T-cell (primary cell): ENCODE results near the gene CD300LG. TPM values are rescaled to one million over a fixed set of nuclear protein-coding genes. Genes with fewer than 3 reads are reported as not detected.

ENCODE experiments used
- ATAC-seq, 4 experiments: fragments of 200-7000 bp in 3 of 4; fragments of 150-1000 bp in 1 of 4; cut with Tn5 transposase; replicated peaks in 1 of 4; 1 replicate in 3 of 4; 2 replicates in 1 of 4; pipeline ENCODE4 v1.10.0; 2021; ENCODE audit warnings: moderate library complexity in 3 of 4, mild to moderate bottlenecking in 2 of 4, moderate number of reproducible peaks in 1 of 4
- CTCF ChIA-PET, 2 donors: fragments of 300-600 bp; sonication (Branson Sonifier 250); formaldehyde crosslinking; loops; one replicate each; lab custom pipeline; 2022; ENCODE audit warnings: antibody characterized with exemption in 2 of 2; lab: Charles Lee
- POLR2A ChIA-PET, 2 donors: fragments of 300-600 bp; sonication (Branson Sonifier 250); formaldehyde crosslinking; loops; one replicate each; lab custom pipeline; 2022; ENCODE audit warnings: antibody characterized with exemption in 2 of 2; lab: Charles Lee
- DNase-seq, 35 experiments: peaks; one replicate each; pipeline versions ENCODE4 v3.0.0 to v3.0.0-alpha.2; 2013 to 2023
- H3K27ac ChIP-seq: one replicate; pipeline ENCODE4 v1.5.1; 2013; ENCODE audit warnings: low read length
- H3K27me3 ChIP-seq, 2 experiments: replicated peaks in 1 of 2; 1 replicate in 1 of 2; 2 replicates in 1 of 2; pipeline versions ENCODE4 v1.6.1 to v1.7.0; 2013; ENCODE audit warnings: low read length in 1 of 2, mixed read lengths in 1 of 2; ENCODE audit not compliant: control insufficient read depth in 2 of 2, insufficient read depth in 2 of 2; ENCODE audit errors: extremely low read depth in 1 of 2
- H3K36me3 ChIP-seq, 2 donors: 1 replicate in 1 of 2; 2 replicates in 1 of 2; pipeline versions ENCODE4 v1.6.1 to v1.7.0; 2013; ENCODE audit warnings: low read length in 1 of 2; ENCODE audit not compliant: control insufficient read depth in 2 of 2, insufficient read depth in 1 of 2; ENCODE audit errors: extremely low read depth in 1 of 2
- H3K4me1 ChIP-seq, 2 experiments: 1 replicate in 1 of 2; 2 replicates in 1 of 2; pipeline versions ENCODE4 v1.6.1 to v1.7.0; 2013; ENCODE audit warnings: low read length in 2 of 2, mixed read lengths in 1 of 2; ENCODE audit not compliant: insufficient read depth in 2 of 2, control insufficient read depth in 1 of 2; ENCODE audit errors: extremely low read depth in 1 of 2
- H3K4me3 ChIP-seq, 2 donors: 1 replicate in 1 of 2; 2 replicates in 1 of 2; pipeline versions ENCODE4 v1.5.1 to v1.7.0; 2013; ENCODE audit warnings: mild to moderate bottlenecking in 2 of 2, low read length in 1 of 2, moderate library complexity in 1 of 2; ENCODE audit not compliant: control insufficient read depth in 1 of 2; ENCODE audit errors: extremely low read depth in 1 of 2
- H3K9me3 ChIP-seq: 2 replicates; pipeline ENCODE4 v1.7.0; 2013
- H3K27ac Mint-ChIP-seq, 2 donors: one replicate each; pipeline ENCODE4 v1.8.0; 2020 to 2021; ENCODE audit warnings: mild to moderate bottlenecking in 2 of 2, mixed read lengths in 2 of 2
- H3K27me3 Mint-ChIP-seq, 2 donors: one replicate each; pipeline ENCODE4 v1.8.0; 2021 to 2022; ENCODE audit warnings: mixed read lengths in 2 of 2
- H3K36me3 Mint-ChIP-seq: one replicate; pipeline ENCODE4 v1.8.0; 2021; ENCODE audit warnings: mixed read lengths
- H3K4me1 Mint-ChIP-seq, 3 donors: one replicate each; pipeline ENCODE4 v1.8.0; 2020 to 2022; ENCODE audit warnings: mixed read lengths in 3 of 3, mild to moderate bottlenecking in 1 of 3
- H3K4me3 Mint-ChIP-seq, 3 donors: one replicate each; pipeline ENCODE4 v1.8.0; 2020 to 2022; ENCODE audit warnings: mild to moderate bottlenecking in 3 of 3, mixed read lengths in 3 of 3, moderate library complexity in 3 of 3
- H3K9me3 Mint-ChIP-seq, 3 donors: one replicate each; pipeline ENCODE4 v1.8.0; 2020 to 2022; ENCODE audit warnings: mixed read lengths in 3 of 3
- WGBS: methylation state at CpG from one replicate; pipeline ENCODE4 v1.1.5; 2013; ENCODE audit warnings: missing lambda C conversion rate; ENCODE audit not compliant: insufficient coverage; 5-methylcytosine and 5-hydroxymethylcytosine counted together
- total RNA-seq, 35 experiments: library from RNA in 6 of 35; stranded (reverse) in 6 of 35; fragments of 120-200 nt in 1 of 35; gene quantifications; one replicate each; pipeline versions ENCODE4 v1.2.1 to v1.2.4 and lab custom pipeline; 2013 to 2026

The CD300LG gene
- total RNA-seq, 5 donors from 2014 or later (not counting 1 experiment from before 2014, with no cell fraction given): not detected

GRCh38 chr17:43860077-43860725 is 13.2 kb downstream of the CD300LG start:
- Histone ChIP-seq H3K27ac (no peak overlapping the region), H3K4me3 (no peak overlapping the region), H3K9me3 (no peaks in the 10 kb centered on the region), H3K4me1 (no peaks in the 10 kb centered on the region), H3K27me3 (peaks cover 0 to 50% of the 10 kb centered on the region in 2 experiments), H3K36me3 (no peaks in the 10 kb centered on the region)
- ATAC-seq (no peak), DNase-seq (no peak)
- H3K4me1 Mint-ChIP-seq: no peaks in the 10 kb centered on the region
- ChIA-PET CTCF (no interaction called here), POLR2A (no interaction called here)
- H3K9me3 Mint-ChIP-seq: no peaks in the 10 kb centered on the region
- H3K27me3 Mint-ChIP-seq: peaks cover 9 to 18% of the 10 kb centered on the region in 2 donors
- no peak overlapping the region for H3K4me3 Mint-ChIP-seq
- H3K36me3 Mint-ChIP-seq: no peaks in the 10 kb centered on the region
- WGBS: 81% methylated on average over 10 of the region's 12 CpGs
- H3K27ac Mint-ChIP-seq: no peak overlapping the region

DNA sequence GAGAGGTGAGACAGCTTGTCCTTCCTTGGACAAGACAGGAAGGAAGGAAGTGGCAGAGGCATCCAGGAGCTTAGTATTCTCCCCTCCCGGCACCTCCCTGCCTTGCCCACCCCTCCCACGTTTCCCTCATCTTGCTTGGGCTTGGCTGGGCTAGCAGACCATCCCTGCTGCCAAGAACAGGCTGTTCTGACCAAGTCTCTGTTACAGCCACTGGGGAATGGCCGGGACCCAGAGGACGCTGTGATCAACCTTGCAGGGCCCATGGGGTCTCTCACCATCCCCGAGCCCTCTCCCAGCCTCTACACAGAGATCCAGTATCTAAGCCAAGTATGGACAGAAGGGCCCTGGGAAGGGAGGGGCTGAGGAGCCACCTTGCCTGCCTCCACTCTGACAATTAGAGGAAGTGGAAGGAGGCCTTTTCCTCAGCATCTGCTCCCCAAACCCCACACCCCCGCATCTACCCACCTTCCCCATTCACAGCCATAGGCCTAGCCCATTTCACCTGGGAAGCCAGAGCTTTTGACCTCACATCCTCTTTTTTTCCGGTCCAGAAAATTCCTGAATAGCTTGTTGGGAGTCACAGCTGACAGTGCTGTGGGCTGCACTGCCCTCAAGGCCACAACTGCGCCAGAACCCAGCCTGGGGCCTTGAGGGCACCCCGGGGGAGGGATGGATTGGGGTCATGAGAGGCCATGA is 14.1 kb downstream of the CD300LG start:
- Histone ChIP-seq H3K27me3 (peaks cover 0 to 46% of the 10 kb centered on the region in 2 experiments), H3K27ac (no peak overlapping the region), H3K4me3 (no peak overlapping the region), H3K4me1 (no peaks in the 10 kb centered on the region), H3K36me3 (no peaks in the 10 kb centered on the region), H3K9me3 (no peaks in the 10 kb centered on the region)
- Mint-ChIP-seq H3K4me3 (no peak overlapping the region), H3K9me3 (no peaks in the 10 kb centered on the region), H3K36me3 (no peaks in the 10 kb centered on the region), H3K4me1 (no peaks in the 10 kb centered on the region), H3K27me3 (peaks cover 5 to 16% of the 10 kb centered on the region in 2 donors), H3K27ac (no peak overlapping the region)
- ChIA-PET POLR2A (no interaction called here), CTCF (interaction anchor here (0.6 to 1.1 kb wide), 2 partner anchors 19 to 131 kb away, joined by 3 to 7 read pairs; no protein-coding TSS in a partner anchor)
- no peak for ATAC-seq
- WGBS: 45% methylated on average over 3 of the region's 9 CpGs
- DNase-seq: no peak

DNA sequence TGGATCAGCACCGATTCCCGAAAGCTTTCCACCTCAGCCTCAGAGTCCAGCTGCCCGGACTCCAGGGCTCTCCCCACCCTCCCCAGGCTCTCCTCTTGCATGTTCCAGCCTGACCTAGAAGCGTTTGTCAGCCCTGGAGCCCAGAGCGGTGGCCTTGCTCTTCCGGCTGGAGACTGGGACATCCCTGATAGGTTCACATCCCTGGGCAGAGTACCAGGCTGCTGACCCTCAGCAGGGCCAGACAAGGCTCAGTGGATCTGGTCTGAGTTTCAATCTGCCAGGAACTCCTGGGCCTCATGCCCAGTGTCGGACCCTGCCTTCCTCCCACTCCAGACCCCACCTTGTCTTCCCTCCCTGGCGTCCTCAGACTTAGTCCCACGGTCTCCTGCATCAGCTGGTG is 15.0 kb downstream of the CD300LG start:
- ATAC-seq: no peak
- WGBS: 80% methylated on average over 6 of the region's 9 CpGs

DNA sequence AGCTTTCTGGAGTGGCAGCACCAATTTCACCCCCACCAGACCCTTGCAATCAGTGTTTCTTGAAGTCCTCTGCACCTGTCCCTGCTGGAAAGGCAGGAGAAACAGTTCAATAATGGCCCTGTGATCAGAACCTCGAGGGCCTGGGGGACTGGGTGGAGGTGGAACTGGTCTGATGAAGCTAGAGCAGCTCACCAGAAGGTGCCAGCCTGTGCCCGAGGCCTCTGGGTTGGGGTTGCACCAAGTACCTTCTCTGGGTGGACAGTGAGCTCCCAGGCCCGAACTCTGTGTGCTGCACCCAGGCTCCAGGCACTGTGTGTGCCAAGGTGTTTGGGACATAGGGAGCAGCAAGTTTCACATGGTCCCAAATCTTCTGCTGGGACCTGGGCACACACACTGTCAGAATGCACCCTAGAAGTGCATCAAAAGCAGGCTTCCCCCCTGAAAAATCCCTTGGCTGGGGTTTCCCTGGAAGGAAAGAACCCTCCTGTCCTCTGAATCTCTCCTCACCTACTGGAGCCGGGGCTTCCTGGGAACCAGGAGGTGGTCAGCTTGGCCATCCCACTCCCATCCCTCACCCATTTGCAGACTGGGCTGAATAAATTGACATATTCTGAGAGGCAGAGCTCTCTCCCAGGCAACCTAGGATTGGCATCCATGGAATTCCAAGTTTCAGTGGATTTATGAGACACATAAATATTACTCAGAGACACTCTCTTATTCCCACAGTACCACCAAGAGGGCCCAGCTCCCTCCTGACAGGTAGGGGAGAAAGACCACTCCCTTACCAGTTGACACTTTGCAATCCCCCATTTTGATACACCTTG is 17.4 kb downstream of the CD300LG start:
- no peak overlapping the region for H3K4me3 ChIP-seq
- WGBS: 45% methylated on average over 2 of the region's 4 CpGs
- DNase-seq: no peak
- no peaks in the 10 kb centered on the region for H3K4me1 ChIP-seq
- H3K27ac Mint-ChIP-seq: no peak overlapping the region
- H3K27me3 ChIP-seq: peaks cover 0 to 32% of the 10 kb centered on the region in 2 experiments
- POLR2A ChIA-PET: no interaction called here
- peaks cover 7 to 23% of the 10 kb centered on the region in 2 donors for H3K27me3 Mint-ChIP-seq
- H3K36me3 ChIP-seq: no peaks in the 10 kb centered on the region
- CTCF ChIA-PET: interaction anchor here in 1 of 2 donors (0.6 to 0.7 kb wide), 3 partner anchors 14 to 580 kb away, joined by 3 to 4 read pairs (median 3); no protein-coding TSS in a partner anchor
- no peak overlapping the region for H3K4me3 Mint-ChIP-seq
- no peak for ATAC-seq
- no peak overlapping the region for H3K27ac ChIP-seq
- no peaks in the 10 kb centered on the region for H3K9me3 ChIP-seq
- no peaks in the 10 kb centered on the region for H3K9me3 Mint-ChIP-seq
- no peaks in the 10 kb centered on the region for H3K4me1 Mint-ChIP-seq
- no peaks in the 10 kb centered on the region for H3K36me3 Mint-ChIP-seq

More for the DNA sequence above, 15.0 kb downstream of the CD300LG start:
- Mint-ChIP-seq H3K27ac (no peak overlapping the region), H3K9me3 (no peaks in the 10 kb centered on the region), H3K27me3 (peaks cover 5 to 16% of the 10 kb centered on the region in 2 donors), H3K4me3 (no peak overlapping the region), H3K36me3 (no peaks in the 10 kb centered on the region), H3K4me1 (no peaks in the 10 kb centered on the region)
- Histone ChIP-seq H3K27ac (no peak overlapping the region), H3K4me1 (no peaks in the 10 kb centered on the region), H3K4me3 (no peak overlapping the region), H3K9me3 (no peaks in the 10 kb centered on the region), H3K36me3 (no peaks in the 10 kb centered on the region), H3K27me3 (peaks cover 0 to 38% of the 10 kb centered on the region in 2 experiments)
- ChIA-PET CTCF (interaction anchor here in 1 of 2 donors (1.1 kb wide), 1 partner anchor 18 kb away, joined by 3 read pairs; no protein-coding TSS in a partner anchor), POLR2A (no interaction called here)
- no peak for DNase-seq

GRCh38 chr17:43868226-43868994 is 21.4 kb downstream of the CD300LG start:
- Mint-ChIP-seq H3K4me3 (no peak overlapping the region), H3K27me3 (peaks cover 16 to 31% of the 10 kb centered on the region in 2 donors)
- POLR2A ChIA-PET: no interaction called here

More at GRCh38 chr17:43868226-43868994, 21.4 kb downstream of the CD300LG start:
- Mint-ChIP-seq H3K9me3 (no peaks in the 10 kb centered on the region), H3K4me1 (no peaks in the 10 kb centered on the region), H3K36me3 (no peaks in the 10 kb centered on the region), H3K27ac (no peak overlapping the region)
- Histone ChIP-seq H3K4me3 (no peak overlapping the region), H3K9me3 (no peaks in the 10 kb centered on the region), H3K36me3 (no peaks in the 10 kb centered on the region), H3K27ac (no peak overlapping the region), H3K27me3 (peaks cover 0 to 24% of the 10 kb centered on the region in 2 experiments), H3K4me1 (no peaks in the 10 kb centered on the region)
- ATAC-seq (no peak), DNase-seq (no peak)
- CTCF ChIA-PET: no interaction called here
- WGBS: 90% methylated on average over 6 of the region's 10 CpGs
